K562 (cell line): Measurements from ENCODE around the gene LSM8. TPM values are rescaled to one million over a fixed set of nuclear protein-coding genes. Genes with fewer than 3 reads are reported as not detected.

Experiments used
- ATAC-seq: fragments of 200-7000 bp; cut with Tn5 transposase; 3 replicates; pipeline ENCODE4 v1.9.1; 2020; ENCODE audit warnings: moderate library complexity
- BruUV-seq: library from RNA; stranded (reverse); fragments of 400-500 nt; replicated peaks from 2 replicates; lab custom pipeline; 2021; lab: Mats Ljungman, UMichigan
- CTCF ChIA-PET: fragments of 300-600 bp; formaldehyde crosslinking; extraction: SDS; loops from one replicate; lab custom pipeline; 2021; ENCODE audit warnings: low intra/inter-chr PET ratio; lab: Yijun Ruan, JAX
- POLR2A ChIA-PET: fragments of 300-600, 350-650 bp; sonication (Branson Sonifier 250); formaldehyde crosslinking; extraction: SDS; loops from one replicate; lab custom pipeline; 2021; ENCODE audit warnings: antibody characterized with exemption, inconsistent platforms; lab: Yijun Ruan, JAX
- DNase-seq, 4 experiments: peaks; one replicate each; pipeline versions ENCODE4 v3.0.0 to v3.0.0-alpha.2; 2011 to 2018; ENCODE audit warnings: low spot score in 3 of 4, mixed read lengths in 3 of 4; ENCODE audit errors: extremely low read depth in 1 of 4
- FAIRE-seq: peaks from 2 replicates; lab custom pipeline; 2011; peaks lifted over from hg19 to GRCh38; lab: Jason Lieb, UNC
- H2AFZ ChIP-seq: 2 replicates; pipeline ENCODE4 v1.6.0; 2011; ENCODE audit warnings: low read depth, low read length, control low read depth, inconsistent platforms
- H3K27ac ChIP-seq: fragments of 200-600 bp; 3 replicates; pipeline ENCODE4 v1.8.0; 2011; ENCODE audit warnings: low read depth, mild to moderate bottlenecking, control low read depth, inconsistent platforms, low read length, moderate library complexity, mixed read lengths; ENCODE audit errors: extremely low read depth
- H3K27me3 ChIP-seq, 2 experiments: fragments of 300-600 bp in 1 of 2; 2 replicates in 1 of 2; 3 replicates in 1 of 2; pipeline versions ENCODE4 v1.6.0 to v1.8.0; 2011; ENCODE audit warnings: inconsistent platforms in 2 of 2, low read length in 2 of 2, mild to moderate bottlenecking in 1 of 2, mixed read lengths in 1 of 2, moderate library complexity in 1 of 2; ENCODE audit not compliant: control insufficient read depth in 2 of 2, insufficient read depth in 2 of 2
- H3K36me3 ChIP-seq: fragments of 300-600 bp; 3 replicates; pipeline ENCODE4 v1.8.0; 2011; ENCODE audit warnings: mild to moderate bottlenecking, low read length, inconsistent platforms; ENCODE audit not compliant: control insufficient read depth, insufficient read depth
- H3K4me1 ChIP-seq, 2 experiments: fragments of 200-600 bp in 1 of 2; replicated peaks in 1 of 2; 2 replicates in 1 of 2; 3 replicates in 1 of 2; pipeline versions ENCODE4 v1.5.1 to v1.8.0; 2011; ENCODE audit warnings: inconsistent platforms in 2 of 2, low read length in 2 of 2, mild to moderate bottlenecking in 1 of 2, mixed read lengths in 1 of 2, moderate library complexity in 1 of 2; ENCODE audit not compliant: control insufficient read depth in 2 of 2, insufficient read depth in 2 of 2
- H3K4me2 ChIP-seq: 2 replicates; pipeline ENCODE4 v1.6.1; 2011; ENCODE audit warnings: low read length, control low read depth, inconsistent platforms, mixed read lengths; ENCODE audit not compliant: insufficient read depth
- H3K4me3 ChIP-seq: fragments of 200-600 bp; sonication (generic), shearing (Covaris generic); 2 replicates; pipeline ENCODE4 v1.5.1; 2016; ENCODE audit warnings: control low read depth, inconsistent platforms
- H3K79me2 ChIP-seq: fragments of 200-600 bp; 3 replicates; pipeline ENCODE4 v1.8.0; 2011; ENCODE audit warnings: low read length, inconsistent platforms; ENCODE audit not compliant: control insufficient read depth, insufficient read depth
- H3K9ac ChIP-seq, 2 experiments: 2 replicates each; pipeline versions ENCODE4 v1.6.0 to v1.6.1; 2011; ENCODE audit warnings: low read depth in 2 of 2, low read length in 2 of 2, control low read depth in 1 of 2, inconsistent platforms in 1 of 2, mild to moderate bottlenecking in 1 of 2, mixed read lengths in 1 of 2; ENCODE audit not compliant: insufficient read depth in 1 of 2
- H3K9me1 ChIP-seq: one replicate; pipeline ENCODE4 v1.6.0; 2011; ENCODE audit warnings: inconsistent platforms, mild to moderate bottlenecking, low read length, moderate library complexity; ENCODE audit not compliant: control insufficient read depth, insufficient read depth
- H3K9me3 ChIP-seq: replicated peaks from 2 replicates; pipeline ENCODE4 v1.5.1; 2011; ENCODE audit warnings: low read depth, low read length, inconsistent platforms; ENCODE audit not compliant: control insufficient read depth, insufficient read depth
- H4K20me1 ChIP-seq: replicated peaks from 2 replicates; pipeline ENCODE4 v1.6.1; 2011; ENCODE audit warnings: low read length, inconsistent platforms, mixed read lengths; ENCODE audit not compliant: control insufficient read depth, insufficient read depth
- OTX1 ChIP-seq: fragments of 450-650 bp; formaldehyde crosslinking; IDR thresholded peaks from 2 replicates; pipeline ENCODE4 v1.4.0; 2022; ENCODE audit warnings: mild to moderate bottlenecking
- PHB ChIP-seq: fragments of 250-450 bp; sonication (Bioruptor Pico); IDR thresholded peaks from 2 replicates; pipeline ENCODE4 v1.5.0; 2021
- RBM34 ChIP-seq: fragments of 200-400 bp; formaldehyde crosslinking; IDR thresholded peaks from 2 replicates; pipeline ENCODE4 v1.6.1; 2018; ENCODE audit warnings: low read length, borderline replicate concordance; ENCODE audit not compliant: insufficient read depth
- ZFP36 ChIP-seq: fragments of 150-350 bp; IDR thresholded peaks from 2 replicates; pipeline ENCODE4 v1.6.1; 2018; ENCODE audit warnings: low read length, low read depth; ENCODE audit not compliant: partially characterized antibody
- ZNF79 ChIP-seq: fragments of 250-450 bp; sonication (Bioruptor Pico); IDR thresholded peaks from 2 replicates; pipeline ENCODE4 v1.4.0; 2020; ENCODE audit warnings: low read depth, mild to moderate bottlenecking, moderate library complexity
- WGBS: fragments of 100-300 bp; shearing (Covaris generic); methylation state at CpG from one replicate; pipeline ENCODE4 v1.1.6; 2016; ENCODE audit warnings: low coverage, mixed read lengths; ENCODE audit not compliant: insufficient coverage; ENCODE audit errors: missing lambda C conversion rate; 5-methylcytosine and 5-hydroxymethylcytosine counted together
- in situ Hi-C: fragments of 300-500 bp; cut with MboI; formaldehyde crosslinking; loops from 4 replicates; pipeline ENCODE4 v1.15.0; 2018; ENCODE audit warnings: inconsistent platforms, mixed read lengths
- intact Hi-C: fragments of 100-400 bp; cut with micrococcal nuclease; formaldehyde crosslinking; loops from 2 replicates; pipeline ENCODE4 v1.14.2; 2022
- polyA plus RNA-seq, 8 experiments: library from polyadenylated mRNA; depleted of rRNA in 4 of 8; stranded (reverse) in 5 of 8; unstranded in 3 of 8; fragments of >200 nt; fragmentation: Nextera tagmentation in 2 of 8; fragmentation: Illumina TruSeq in 1 of 8; extraction: Ambion mirVana in 2 of 8; extraction: Trizol in 1 of 8; gene quantifications; 2 replicates each; pipeline versions ENCODE4 v1.2.1 to v1.2.3, GENCODE V29; 2011 to 2014; ENCODE audit warnings: inconsistent platforms in 1 of 8, missing spikeins in 1 of 8
- total RNA-seq, 7 experiments: library from RNA; depleted of rRNA in 6 of 7; stranded (reverse); fragments of >200 nt in 6 of 7; fragmentation: Illumina TruSeq in 2 of 7; extraction: Trizol in 2 of 7; gene quantifications; 2 replicates each; pipeline versions ENCODE4 v1.2.1 to v1.2.3, GENCODE V29; 2011 to 2021; ENCODE audit warnings: low replicate concordance in 1 of 7
- TF ChIP-seq, protein P1 (sequence below): IDR thresholded peaks from 2 replicates; pipeline ENCODE4 v1.6.1; 2012; ENCODE audit warnings: low read depth, low read length, improper control_type of control experiment, borderline replicate concordance

Gene LSM8
- total and polyA plus RNA-seq, 9 of the 15 experiments (the other 6 are each of a cell fraction or from before 2014, with no cell fraction given), result 81.5 to 340 (median 180) TPM

DNA sequence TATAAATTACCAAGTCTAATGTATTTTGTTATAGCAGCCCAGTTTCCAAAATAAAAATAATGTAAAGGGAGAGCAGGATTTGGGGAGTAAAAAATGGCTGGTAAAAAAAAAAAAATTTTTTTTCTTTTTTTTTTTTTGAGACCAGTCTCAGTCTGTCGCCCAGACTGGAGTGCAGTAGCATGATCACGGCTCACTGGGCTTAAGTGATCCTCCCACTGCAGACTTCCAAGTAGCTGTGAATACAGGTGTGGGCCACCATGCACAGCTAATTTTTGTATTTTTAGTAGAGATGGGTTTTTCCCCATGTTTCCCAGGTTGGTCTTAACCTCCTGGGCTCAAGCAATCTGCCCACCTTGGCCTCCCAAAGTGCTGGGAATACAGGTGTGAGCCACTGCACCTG lies 4.8 kb upstream of the LSM8 start:
- Histone ChIP-seq H3K79me2 (peaks cover 15% of the 10 kb centered on the region), H3K9me3 (no peaks in the 10 kb centered on the region), H3K4me3 (no peak overlapping the region), H3K4me1 (no peaks in the 10 kb centered on the region; a peak in 2 of 5 replicates), H3K9me1 (no peaks in the 10 kb centered on the region), H3K9ac (no peak overlapping the region), H3K4me2 (no peak overlapping the region), H4K20me1 (no peaks in the 10 kb centered on the region), H3K27ac (no peak overlapping the region), H2AFZ (no peak overlapping the region), H3K27me3 (no peaks in the 10 kb centered on the region; a peak in 1 of 5 replicates), H3K36me3 (no peaks in the 10 kb centered on the region)
- ChIA-PET CTCF (interaction anchor here (0.6 kb wide), 1 partner anchor 558 kb away, joined by 3 read pairs; no protein-coding TSS in a partner anchor), POLR2A (no interaction called here)
- BruUV-seq, result no TSS peak
- ATAC-seq (no peak), DNase-seq (no peak), FAIRE-seq (no peak)
- intact Hi-C loops, result no loop called here
- TF ChIP-seq OTX1 (CRISPR knock-in tag), result no peak
- no peak for TF ChIP-seq ZNF79 (CRISPR knock-in tag)
- no peak for TF ChIP-seq RBM34
- no peak for TF ChIP-seq ZFP36
- TF ChIP-seq, protein P1, sequence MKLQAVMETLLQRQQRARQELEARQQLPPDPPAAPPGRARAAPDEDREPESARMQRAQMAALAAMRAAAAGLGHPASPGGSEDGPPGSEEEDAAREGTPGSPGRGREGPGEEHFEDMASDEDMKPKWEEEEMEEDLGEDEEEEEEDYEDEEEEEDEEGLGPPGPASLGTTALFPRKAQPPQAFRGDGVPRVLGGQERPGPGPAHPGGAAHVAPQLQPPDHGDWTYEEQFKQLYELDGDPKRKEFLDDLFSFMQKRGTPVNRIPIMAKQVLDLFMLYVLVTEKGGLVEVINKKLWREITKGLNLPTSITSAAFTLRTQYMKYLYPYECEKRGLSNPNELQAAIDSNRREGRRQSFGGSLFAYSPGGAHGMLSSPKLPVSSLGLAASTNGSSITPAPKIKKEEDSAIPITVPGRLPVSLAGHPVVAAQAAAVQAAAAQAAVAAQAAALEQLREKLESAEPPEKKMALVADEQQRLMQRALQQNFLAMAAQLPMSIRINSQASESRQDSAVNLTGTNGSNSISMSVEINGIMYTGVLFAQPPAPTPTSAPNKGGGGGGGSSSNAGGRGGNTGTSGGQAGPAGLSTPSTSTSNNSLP, result no peak
- no peak for TF ChIP-seq PHB (CRISPR knock-in tag)
- in situ Hi-C loops, result loop anchor here (25.0 kb wide), 1 partner anchor 1217 kb away; the partner anchor contains the start of gene ST7
- WGBS, result 52% methylated on average over 2 of the region's 2 CpGs
